GM10266 (cell line): Measurements from ENCODE around the gene OSBPL6.
"Not testable (repeated sequence)": the region's sequence is repeated elsewhere in the genome, so short reads cannot be mapped to it uniquely, and the experiment has no call there.

Experiments used
- DNase-seq: peaks from one replicate; pipeline ENCODE4 v3.0.0; 2012; ENCODE audit errors: extremely low spot score
- TF ChIP-seq, protein P1 (sequence below): IDR thresholded peaks from 2 replicates; pipeline ENCODE4 v1.5.1; 2012; ENCODE audit warnings: mild to moderate bottlenecking, low read depth; ENCODE audit not compliant: control insufficient read depth, insufficient read depth; ENCODE audit errors: missing control alignments

OSBPL6 gene

DNA sequence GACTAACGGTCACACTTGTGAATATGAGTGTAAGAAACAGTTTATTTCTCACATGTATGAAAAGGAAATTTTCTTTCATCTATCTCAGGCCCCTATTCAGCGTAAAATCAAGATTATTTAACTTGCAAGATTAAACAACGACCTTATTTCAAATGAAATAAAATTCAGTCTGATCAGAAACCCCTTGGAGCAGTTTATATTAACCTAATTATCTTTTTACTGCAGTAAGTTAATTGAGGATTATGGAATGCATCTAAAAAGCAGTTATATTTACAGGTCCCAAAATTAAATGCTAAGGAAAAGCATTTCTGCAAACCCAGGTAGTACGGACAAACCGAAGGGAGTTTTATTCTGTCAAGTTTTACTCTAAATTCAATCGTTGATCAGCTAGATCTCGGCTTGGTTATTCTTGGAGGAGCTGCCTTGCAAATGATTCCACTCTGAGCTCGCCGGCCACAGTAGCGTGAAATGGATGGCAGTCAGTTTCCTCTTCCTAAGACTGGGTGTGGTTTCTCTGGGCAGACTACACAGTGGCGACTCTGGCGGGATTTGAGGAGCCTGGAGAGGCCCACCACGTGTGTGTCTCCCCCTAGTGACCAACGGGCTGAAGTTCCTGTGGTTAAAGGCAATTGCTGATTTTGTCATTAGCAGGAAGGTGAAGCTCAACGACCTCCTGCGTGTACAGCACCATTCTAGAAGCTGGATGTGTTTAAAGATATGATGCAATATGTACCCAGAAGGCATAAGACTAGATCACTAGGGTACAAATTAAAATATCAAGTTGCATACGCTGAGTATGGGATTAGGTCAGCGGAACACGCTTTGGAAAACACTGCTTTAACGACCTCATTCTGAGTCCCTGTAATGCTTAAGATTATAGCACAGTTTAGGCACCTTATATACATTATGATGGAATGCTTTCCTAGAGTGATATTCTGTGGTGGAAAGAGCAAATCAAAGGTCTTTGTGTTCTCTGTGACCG is 220.2 kb downstream of the OSBPL6 start:
- TF ChIP-seq, protein P1, sequence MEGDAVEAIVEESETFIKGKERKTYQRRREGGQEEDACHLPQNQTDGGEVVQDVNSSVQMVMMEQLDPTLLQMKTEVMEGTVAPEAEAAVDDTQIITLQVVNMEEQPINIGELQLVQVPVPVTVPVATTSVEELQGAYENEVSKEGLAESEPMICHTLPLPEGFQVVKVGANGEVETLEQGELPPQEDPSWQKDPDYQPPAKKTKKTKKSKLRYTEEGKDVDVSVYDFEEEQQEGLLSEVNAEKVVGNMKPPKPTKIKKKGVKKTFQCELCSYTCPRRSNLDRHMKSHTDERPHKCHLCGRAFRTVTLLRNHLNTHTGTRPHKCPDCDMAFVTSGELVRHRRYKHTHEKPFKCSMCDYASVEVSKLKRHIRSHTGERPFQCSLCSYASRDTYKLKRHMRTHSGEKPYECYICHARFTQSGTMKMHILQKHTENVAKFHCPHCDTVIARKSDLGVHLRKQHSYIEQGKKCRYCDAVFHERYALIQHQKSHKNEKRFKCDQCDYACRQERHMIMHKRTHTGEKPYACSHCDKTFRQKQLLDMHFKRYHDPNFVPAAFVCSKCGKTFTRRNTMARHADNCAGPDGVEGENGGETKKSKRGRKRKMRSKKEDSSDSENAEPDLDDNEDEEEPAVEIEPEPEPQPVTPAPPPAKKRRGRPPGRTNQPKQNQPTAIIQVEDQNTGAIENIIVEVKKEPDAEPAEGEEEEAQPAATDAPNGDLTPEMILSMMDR: peak; percentile 96
- DNase-seq: peak; percentile 77

DNA sequence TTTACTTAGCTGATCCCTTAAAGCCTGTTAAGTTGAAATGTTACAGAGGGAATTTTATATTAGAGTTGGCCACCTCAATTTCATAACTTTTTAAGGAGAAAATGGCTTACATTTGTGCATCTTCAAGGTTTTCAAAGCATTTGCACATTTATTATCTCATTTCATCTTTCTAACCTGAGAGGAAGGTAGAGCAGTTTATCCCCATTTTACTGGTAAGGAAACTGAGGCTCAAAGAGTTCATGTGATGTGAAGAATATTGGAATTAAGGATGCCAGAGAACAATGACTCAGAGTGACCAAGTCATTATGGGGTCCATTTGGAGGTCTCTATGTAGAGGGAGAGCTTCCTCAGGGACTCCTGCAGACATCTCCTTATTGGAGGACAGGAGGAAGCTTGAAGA is 221.7 kb downstream of the OSBPL6 start:
- DNase-seq: no peak
- TF ChIP-seq, protein P1: no peak

DNA sequence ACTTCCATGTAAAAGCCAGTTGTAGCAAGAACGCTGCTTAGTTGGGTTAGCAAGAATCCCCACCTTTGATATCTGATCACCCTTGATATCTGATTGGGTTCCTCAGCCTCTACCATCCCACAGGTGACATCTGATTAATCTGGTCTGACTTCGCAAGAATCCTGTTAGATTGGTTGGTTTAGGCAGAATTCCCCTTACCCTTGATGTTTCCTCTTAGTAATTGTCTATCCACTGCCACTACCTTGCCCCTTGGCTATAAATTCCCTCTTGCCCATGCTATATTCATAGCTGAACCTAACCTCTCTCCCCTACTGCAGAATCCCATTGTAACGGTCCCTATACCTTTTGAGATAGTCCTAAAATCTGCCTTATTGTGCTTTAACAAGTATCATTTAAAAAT is 223.6 kb downstream of the OSBPL6 start:
- no peak for DNase-seq
- TF ChIP-seq, protein P1: no peak

DNA sequence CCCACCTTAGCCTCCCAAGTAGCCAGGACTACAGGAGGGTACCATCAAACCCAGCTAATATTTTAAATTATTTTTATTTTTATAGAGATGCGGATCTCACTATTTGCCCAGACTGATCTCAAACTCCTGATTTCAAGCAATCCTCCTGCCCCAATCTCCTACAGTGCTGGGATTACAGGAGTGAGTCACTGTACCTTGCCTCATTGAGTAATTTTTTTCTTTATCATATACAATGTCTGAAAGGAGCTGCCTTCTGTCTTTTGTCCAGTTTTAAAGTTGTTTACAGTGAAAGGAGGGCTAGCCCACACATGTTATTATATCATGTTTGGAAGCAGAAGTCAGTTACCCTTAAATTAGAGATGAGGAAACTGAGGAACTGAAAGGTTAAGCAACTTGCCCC is 224.1 kb downstream of the OSBPL6 start:
- TF ChIP-seq, protein P1: no peak
- DNase-seq: no peak

DNA sequence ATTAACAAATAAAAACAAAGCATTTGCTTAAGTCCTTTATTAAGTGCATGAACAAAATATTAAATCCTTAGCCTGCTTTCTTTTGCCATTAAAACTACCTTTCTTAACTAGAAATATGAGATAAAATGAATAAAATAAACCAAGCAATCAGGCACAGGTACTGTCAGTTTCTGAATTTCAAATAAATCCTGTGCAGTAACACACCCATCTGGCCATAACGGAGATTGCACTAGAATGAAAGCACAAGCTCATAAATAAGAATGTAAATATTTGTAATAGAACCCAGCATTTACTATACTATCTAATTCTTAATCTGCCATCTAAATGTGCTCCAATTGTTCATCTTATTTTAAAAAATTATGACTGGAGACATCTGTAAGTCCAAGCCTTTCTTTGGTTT is 224.8 kb downstream of the OSBPL6 start:
- DNase-seq: no peak
- TF ChIP-seq, protein P1: peak; percentile 50

DNA sequence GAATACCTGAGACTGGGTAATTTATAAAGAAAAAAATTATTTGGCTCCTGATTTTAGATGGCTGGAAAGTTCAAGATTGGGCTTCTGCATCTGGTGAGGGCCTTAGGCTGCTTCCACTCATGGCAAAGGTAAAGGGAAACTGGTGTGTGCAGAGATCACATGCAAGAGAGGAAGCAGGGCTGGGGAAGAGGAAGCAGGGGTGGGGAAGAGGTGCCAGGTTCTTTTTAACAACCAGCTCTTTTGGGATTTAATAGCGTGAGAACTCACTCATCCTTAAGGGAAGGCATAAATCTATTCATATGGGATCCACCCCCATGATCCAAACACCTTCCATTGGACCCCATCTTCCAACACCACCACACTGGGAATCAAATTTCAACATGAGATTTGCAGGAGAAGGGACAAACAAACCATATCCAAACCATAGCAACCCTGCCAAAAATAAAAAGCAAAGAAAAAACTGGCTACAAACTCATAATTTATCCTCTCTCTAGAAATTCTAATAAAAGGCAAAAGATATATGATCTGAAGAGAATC is 226.2 kb downstream of the OSBPL6 start:
- TF ChIP-seq, protein P1: no peak

DNA sequence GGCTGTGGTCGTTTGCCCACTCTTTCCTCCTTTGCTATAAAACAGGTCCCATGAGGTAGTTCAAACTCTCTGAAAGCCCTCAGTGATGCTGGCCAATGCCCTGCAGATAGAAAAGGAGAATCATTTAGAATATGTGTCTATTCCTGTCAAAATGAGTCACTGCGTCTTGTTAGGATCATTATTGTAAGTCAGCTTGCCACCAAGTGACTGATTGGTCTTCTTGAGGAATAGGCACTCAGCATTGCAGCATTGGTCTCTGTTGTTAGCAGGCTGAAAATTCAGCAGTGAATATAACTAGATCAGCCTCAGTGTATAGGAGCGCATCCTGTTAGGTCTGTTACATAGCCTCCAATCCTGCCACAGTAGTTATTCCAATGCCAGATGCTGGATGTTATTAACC is 227.8 kb downstream of the OSBPL6 start:
- TF ChIP-seq, protein P1: no peak
- no peak for DNase-seq

More for the DNA sequence above, 226.2 kb downstream of the OSBPL6 start:
- DNase-seq: no peak

DNA sequence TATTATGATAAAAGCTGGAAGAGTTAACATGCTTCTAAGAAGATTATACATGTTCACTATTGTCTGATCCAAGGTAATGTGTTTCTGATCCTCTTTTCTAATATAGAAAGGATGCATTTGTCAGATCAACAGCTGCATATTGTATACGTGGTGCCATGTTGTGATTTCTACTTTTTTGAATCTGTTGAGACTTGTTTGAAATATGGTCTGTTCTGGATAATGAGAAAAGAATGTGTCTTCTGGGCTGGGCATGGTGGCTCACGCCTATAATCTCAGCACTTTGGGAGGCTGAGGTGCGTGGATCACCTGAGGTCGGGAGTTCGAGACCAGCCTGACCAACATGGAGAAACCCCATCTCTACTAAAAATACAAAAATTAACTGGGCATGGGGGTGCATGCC is 229.4 kb downstream of the OSBPL6 start:
- not testable (repeated sequence) for DNase-seq
